SK-N-SH (cell line): ENCODE results near the gene CPZ. TPM values are rescaled to one million over a fixed set of nuclear protein-coding genes. Genes with fewer than 3 reads are reported as not detected.

Source experiments
- CTCF ChIA-PET: fragments of 300-600, 350-600 bp; formaldehyde crosslinking; extraction: SDS; loops from one replicate; lab custom pipeline; 2021; lab: Yijun Ruan, JAX
- POLR2A ChIA-PET: fragments of 350-600 bp; sonication (Branson Sonifier 250); formaldehyde crosslinking; extraction: SDS; loops from one replicate; lab custom pipeline; 2020; ENCODE audit warnings: antibody characterized with exemption, inconsistent platforms; lab: Yijun Ruan, JAX
- DNase-seq: peaks from one replicate; pipeline ENCODE4 v3.0.0; 2012
- H2AFZ ChIP-seq: fragments of 200-600 bp; sonication (generic); 2 replicates; pipeline ENCODE4 v1.8.1; 2016; ENCODE audit warnings: antibody characterized with exemption, mild to moderate bottlenecking, low read depth
- H3F3A ChIP-seq: fragments of 200-600 bp; sonication (generic); replicated peaks from 2 replicates; pipeline ENCODE3; 2016; ENCODE audit warnings: antibody characterized with exemption, mild to moderate bottlenecking; ENCODE audit not compliant: insufficient read depth
- H3K27ac ChIP-seq, 2 experiments: fragments of 200-500 bp in 1 of 2; fragments of 200-600 bp in 1 of 2; sonication (Bioruptor generic) in 1 of 2; sonication (generic), shearing (Covaris generic) in 1 of 2; 2 replicates each; pipeline versions ENCODE4 v1.5.1 to v1.6.1; 2014 to 2016; ENCODE audit warnings: low read depth in 2 of 2, inconsistent platforms in 1 of 2, low read length in 1 of 2, mild to moderate bottlenecking in 1 of 2, mixed read lengths in 1 of 2
- H3K27me3 ChIP-seq: fragments of 200-600 bp; sonication (generic), shearing (Covaris generic); 2 replicates; pipeline ENCODE4 v1.6.1; 2016; ENCODE audit warnings: mixed run types; ENCODE audit not compliant: insufficient read depth
- H3K36me3 ChIP-seq, 2 experiments: fragments of 200-500 bp in 1 of 2; fragments of 200-600 bp in 1 of 2; sonication (Bioruptor generic) in 1 of 2; sonication (generic) in 1 of 2; replicated peaks in 1 of 2; 2 replicates each; pipeline versions ENCODE3 to v1.5.1; 2014 to 2016; ENCODE audit warnings: low read length in 1 of 2, mild to moderate bottlenecking in 1 of 2; ENCODE audit not compliant: insufficient read depth in 2 of 2, control insufficient read depth in 1 of 2
- H3K4me1 ChIP-seq, 2 experiments: fragments of 200-500 bp in 1 of 2; fragments of 200-600 bp in 1 of 2; sonication (Bioruptor generic) in 1 of 2; sonication (generic), shearing (Covaris generic) in 1 of 2; 2 replicates each; pipeline versions ENCODE4 v1.5.1 to v1.6.1; 2014 to 2016; ENCODE audit warnings: low read depth in 1 of 2, low read length in 1 of 2, mixed run types in 1 of 2; ENCODE audit not compliant: insufficient read depth in 2 of 2, control insufficient read depth in 1 of 2
- H3K4me2 ChIP-seq: fragments of 200-600 bp; sonication (generic), shearing (Covaris generic); 2 replicates; pipeline ENCODE4 v1.6.1; 2017; ENCODE audit warnings: mixed run types
- H3K4me3 ChIP-seq, 2 experiments: fragments of 200-500 bp in 1 of 2; fragments of 200-600 bp in 1 of 2; sonication (Bioruptor generic) in 1 of 2; sonication (generic), shearing (Covaris generic) in 1 of 2; 2 replicates each; pipeline versions ENCODE4 v1.5.1 to v1.8.1; 2014 to 2016; ENCODE audit warnings: low read depth in 2 of 2, inconsistent platforms in 1 of 2, low read length in 1 of 2, mild to moderate bottlenecking in 1 of 2, mixed read lengths in 1 of 2, moderate library complexity in 1 of 2
- H3K79me2 ChIP-seq: fragments of 200-600 bp; sonication (generic); 2 replicates; pipeline ENCODE4 v1.8.1; 2017; ENCODE audit warnings: mild to moderate bottlenecking; ENCODE audit not compliant: insufficient read depth
- H3K9ac ChIP-seq: fragments of 200-600 bp; sonication (generic); 2 replicates; pipeline ENCODE4 v1.6.1; 2017; ENCODE audit warnings: mixed run types
- H3K9me2 ChIP-seq: fragments of 200-600 bp; sonication (generic); 2 replicates; pipeline ENCODE4 v1.6.1; 2017; ENCODE audit warnings: mixed run types
- H3K9me3 ChIP-seq: fragments of 200-600 bp; sonication (generic); 2 replicates; pipeline ENCODE4 v1.6.1; 2017; ENCODE audit warnings: mixed run types, mild to moderate bottlenecking, moderate library complexity
- H4K20me1 ChIP-seq: fragments of 200-600 bp; sonication (generic); 2 replicates; pipeline ENCODE4 v1.6.1; 2017; ENCODE audit warnings: mild to moderate bottlenecking, mixed run types; ENCODE audit not compliant: insufficient read depth
- CTCF ChIP-seq: fragments of 200-600 bp; sonication (generic); IDR thresholded peaks from 2 replicates; pipeline ENCODE4 v1.6.1; 2017; ENCODE audit warnings: antibody characterized with exemption, mild to moderate bottlenecking, moderate library complexity
- EZH2phosphoT487 ChIP-seq: fragments of 200-600 bp; sonication (generic); IDR thresholded peaks from 2 replicates; pipeline ENCODE4 v1.6.1; 2017; ENCODE audit warnings: low read depth, mixed run types, mild to moderate bottlenecking, antibody characterized with exemption, moderate library complexity, borderline replicate concordance
- FOSL2 ChIP-seq: IDR thresholded peaks from 2 replicates; pipeline ENCODE4 v1.4.0; 2012; ENCODE audit warnings: low read depth, mild to moderate bottlenecking, moderate library complexity, borderline replicate concordance
- IRF3 ChIP-seq: fragments of 150-350 bp; IDR thresholded peaks from 2 replicates; pipeline ENCODE4 v1.6.1; 2016; ENCODE audit warnings: mild to moderate bottlenecking, low read depth, low read length
- JUND ChIP-seq: IDR thresholded peaks from 2 replicates; pipeline ENCODE4 v1.4.0; 2012
- NFIC ChIP-seq: IDR thresholded peaks from 2 replicates; pipeline ENCODE4 v1.4.0; 2012; ENCODE audit warnings: borderline replicate concordance
- NRF1 ChIP-seq: IDR thresholded peaks from 2 replicates; pipeline ENCODE4 v1.6.1; 2012; ENCODE audit warnings: low read depth, mild to moderate bottlenecking, low read length
- POLR2AphosphoS5 ChIP-seq: IDR thresholded peaks from 2 replicates; pipeline ENCODE4 v1.6.1; 2012; ENCODE audit warnings: low read depth, low read length
- RAD21 ChIP-seq: IDR thresholded peaks from 2 replicates; pipeline ENCODE4 v1.6.1; 2012; ENCODE audit warnings: mild to moderate bottlenecking, low read length
- REST ChIP-seq: IDR thresholded peaks from 2 replicates; pipeline ENCODE4 v1.6.1; 2012; ENCODE audit warnings: mild to moderate bottlenecking, low read depth, low read length, moderate library complexity
- RFX5 ChIP-seq: IDR thresholded peaks from 2 replicates; pipeline ENCODE4 v1.6.1; 2012; ENCODE audit warnings: mild to moderate bottlenecking, improper control_type of control experiment, low read length
- SIN3A ChIP-seq: IDR thresholded peaks from 2 replicates; pipeline ENCODE4 v1.6.1; 2012; ENCODE audit warnings: low read depth, mild to moderate bottlenecking, low read length, moderate library complexity, borderline replicate concordance
- SMC3 ChIP-seq: IDR thresholded peaks from 2 replicates; pipeline ENCODE4 v1.6.1; 2012; ENCODE audit warnings: low read depth, low read length, improper control_type of control experiment
- TAF1 ChIP-seq: IDR thresholded peaks from 2 replicates; pipeline ENCODE4 v1.6.1; 2012; ENCODE audit warnings: low read depth, mild to moderate bottlenecking, low read length, moderate library complexity, borderline replicate concordance
- TCF12 ChIP-seq: IDR thresholded peaks from 2 replicates; pipeline ENCODE4 v1.4.0; 2012
- TEAD4 ChIP-seq: IDR thresholded peaks from 2 replicates; pipeline ENCODE4 v1.4.0; 2012; ENCODE audit warnings: mild to moderate bottlenecking, borderline replicate concordance; ENCODE audit not compliant: insufficient read depth
- USF1 ChIP-seq: IDR thresholded peaks from 2 replicates; pipeline ENCODE4 v1.4.0; 2012; ENCODE audit warnings: low read depth, borderline replicate concordance
- ZBTB33 ChIP-seq: IDR thresholded peaks from 2 replicates; pipeline ENCODE4 v1.4.0; 2012; ENCODE audit warnings: low read depth, borderline replicate concordance
- WGBS: methylation state at CpG from one replicate; pipeline ENCODE4 v1.1.6; 2017; ENCODE audit warnings: low lambda C conversion rate; 5-methylcytosine and 5-hydroxymethylcytosine counted together
- polyA plus RNA-seq, 3 experiments: library from polyadenylated mRNA; depleted of rRNA; stranded (reverse); fragments of >200 nt; gene quantifications; 2 replicates each; pipeline ENCODE4 v1.2.3, GENCODE V29; 2012

Gene CPZ
- polyA plus RNA-seq, 1 of the 3 experiments (the other 2 are of a cell fraction), result not detected

- CTCF ChIA-PET, result interaction anchor here (0.9 to 5.2 kb wide), 6 partner anchors 10 to 300 kb away, joined by 3 to 69 read pairs (median 4); no protein-coding TSS in a partner anchor
- POLR2A ChIA-PET, result no interaction called here
- H3F3A ChIP-seq, result no peaks in the 10 kb centered on the region
- peaks cover 10% of the 10 kb centered on the region; the same call in 1 of the 2 replicates for H3K27me3 ChIP-seq
- H3K27ac ChIP-seq, result no peak overlapping the region
- H3K4me1 ChIP-seq, result peaks cover 0 to 13% of the 10 kb centered on the region in 2 experiments; a peak in 1 of 4 replicates
- TF ChIP-seq USF1, result no peak
- TF ChIP-seq, all 33 proteins: peak for 0
- 60% methylated on average over 12 of the region's 21 CpGs for WGBS
- H2AFZ ChIP-seq, result no peak overlapping the region
- H3K9me2 ChIP-seq, result no peaks in the 10 kb centered on the region
- no peaks in the 10 kb centered on the region for H3K36me3 ChIP-seq
- no peaks in the 10 kb centered on the region for H4K20me1 ChIP-seq
- no peak overlapping the region for H3K4me2 ChIP-seq
- H3K9me3 ChIP-seq, result no peaks in the 10 kb centered on the region
- H3K9ac ChIP-seq, result no peak overlapping the region
- no peaks in the 10 kb centered on the region for H3K79me2 ChIP-seq
- no peak overlapping the region for H3K4me3 ChIP-seq
- no peak for DNase-seq
These were observed 25.0 kb downstream of the CPZ start for GRCh38 chr4:8617486-8618040.

GRCh38 chr4:8618421-8618820 lies 25.9 kb downstream of the CPZ start:
- WGBS, result 53% methylated on average over 8 of the region's 15 CpGs
- no peaks in the 10 kb centered on the region for H3K9me2 ChIP-seq
- CTCF ChIA-PET, result interaction anchor here (4.0 to 5.2 kb wide), 2 partner anchors 11 to 299 kb away, joined by 17 to 69 read pairs; no protein-coding TSS in a partner anchor

More at GRCh38 chr4:8618421-8618820, 25.9 kb downstream of the CPZ start:
- no peaks in the 10 kb centered on the region for H3F3A ChIP-seq
- peaks cover 0 to 13% of the 10 kb centered on the region in 2 experiments; a peak in 1 of 4 replicates for H3K4me1 ChIP-seq
- DNase-seq, result no peak
- no peak overlapping the region for H2AFZ ChIP-seq
- H3K27ac ChIP-seq, result no peak overlapping the region
- no peak for TF ChIP-seq EZH2phosphoT487
- TF ChIP-seq RFX5, result no peak
- TF ChIP-seq TCF12, result no peak
- TF ChIP-seq ZBTB33, result no peak
- TF ChIP-seq NRF1, result no peak
- no peak for TF ChIP-seq POLR2AphosphoS5
- no peak for TF ChIP-seq RAD21
- no peak for TF ChIP-seq SIN3A
- TF ChIP-seq NFIC, result no peak
- TF ChIP-seq FOSL2, result no peak
- TF ChIP-seq SMC3, result no peak
- TF ChIP-seq CTCF, result no peak
- TF ChIP-seq TAF1, result no peak
- no peak for TF ChIP-seq IRF3
- TF ChIP-seq REST, result no peak
- TF ChIP-seq TEAD4, result no peak
- no peak for TF ChIP-seq JUND
- TF ChIP-seq, all 33 proteins: peak for 0
- no peaks in the 10 kb centered on the region for H3K36me3 ChIP-seq
- H3K9ac ChIP-seq, result no peak overlapping the region
- POLR2A ChIA-PET, result no interaction called here
- no peak overlapping the region for H3K4me3 ChIP-seq
- no peaks in the 10 kb centered on the region for H3K9me3 ChIP-seq
- H3K4me2 ChIP-seq, result no peak overlapping the region
- peaks cover 10% of the 10 kb centered on the region; the same call in 1 of the 2 replicates for H3K27me3 ChIP-seq
- H3K79me2 ChIP-seq, result no peaks in the 10 kb centered on the region
- no peaks in the 10 kb centered on the region for H4K20me1 ChIP-seq
